ENCODE data around the gene XYLT2. TPM values are rescaled to one million over a fixed set of nuclear protein-coding genes. Genes with fewer than 3 reads are reported as not detected.
"Not testable (repeated sequence)": the region's sequence is repeated elsewhere in the genome, so short reads cannot be mapped to it uniquely, and the experiment has no call there.

Gene XYLT2
- total RNA-seq, 1 experiment from 2014 or later: 47.5 TPM

- no peak overlapping the region for H3K4me3 ChIP-seq (ENCODE audit: insufficient read depth, low read depth, low read length)
- H3K36me3 ChIP-seq (replicated peaks; ENCODE audit: control insufficient read depth, insufficient read depth, low read length): no peaks in the 10 kb centered on the region
- no peak for DNase-seq
- H3K27me3 ChIP-seq (ENCODE audit: control insufficient read depth, insufficient read depth, low read length): no peaks in the 10 kb centered on the region
Observed at GRCh38 chr17:50330151-50330775, 15.7 kb upstream of the XYLT2 start.

GRCh38 chr17:50331085-50331791, 14.7 kb upstream of the XYLT2 start:
- H3K27me3 ChIP-seq (ENCODE audit: control insufficient read depth, insufficient read depth, low read length): no peaks in the 10 kb centered on the region
- no peak for DNase-seq
- H3K36me3 ChIP-seq (replicated peaks; ENCODE audit: control insufficient read depth, insufficient read depth, low read length): no peaks in the 10 kb centered on the region
- no peak overlapping the region for H3K4me3 ChIP-seq (ENCODE audit: insufficient read depth, low read depth, low read length)

- no peak for DNase-seq
- H3K36me3 ChIP-seq (replicated peaks; ENCODE audit: control insufficient read depth, insufficient read depth, low read length): no peaks in the 10 kb centered on the region
- H3K4me3 ChIP-seq (ENCODE audit: insufficient read depth, low read depth, low read length): no peak overlapping the region
- H3K27me3 ChIP-seq (ENCODE audit: control insufficient read depth, insufficient read depth, low read length): no peaks in the 10 kb centered on the region
Observed at GRCh38 chr17:50332196-50332595, 13.7 kb upstream of the XYLT2 start.

GRCh38 chr17:50333291-50334057, 12.5 kb upstream of the XYLT2 start:
- H3K27me3 ChIP-seq (ENCODE audit: control insufficient read depth, insufficient read depth, low read length); H3K36me3 ChIP-seq (replicated peaks; ENCODE audit: control insufficient read depth, insufficient read depth, low read length); H3K4me3 ChIP-seq (ENCODE audit: insufficient read depth, low read depth, low read length): not testable (repeated sequence)
- DNase-seq: peak; percentile 56

- DNase-seq: no peak
- Histone ChIP-seq H3K36me3 (replicated peaks; ENCODE audit: control insufficient read depth, insufficient read depth, low read length) (no peaks in the 10 kb centered on the region), H3K4me3 (ENCODE audit: insufficient read depth, low read depth, low read length) (no peak overlapping the region), H3K27me3 (ENCODE audit: control insufficient read depth, insufficient read depth, low read length) (no peaks in the 10 kb centered on the region)
Observed at GRCh38 chr17:50337956-50338355, 8.0 kb upstream of the XYLT2 start.

- DNase-seq: no peak
- no peak overlapping the region for H3K4me3 ChIP-seq (ENCODE audit: insufficient read depth, low read depth, low read length)
- no peaks in the 10 kb centered on the region for H3K27me3 ChIP-seq (ENCODE audit: control insufficient read depth, insufficient read depth, low read length)
- H3K36me3 ChIP-seq (replicated peaks; ENCODE audit: control insufficient read depth, insufficient read depth, low read length): no peaks in the 10 kb centered on the region
Observed at GRCh38 chr17:50338645-50339044, 7.3 kb upstream of the XYLT2 start.

GRCh38 chr17:50339381-50339780, 6.5 kb upstream of the XYLT2 start:
- Histone ChIP-seq H3K4me3 (ENCODE audit: insufficient read depth, low read depth, low read length) (no peak overlapping the region), H3K36me3 (replicated peaks; ENCODE audit: control insufficient read depth, insufficient read depth, low read length) (no peaks in the 10 kb centered on the region), H3K27me3 (ENCODE audit: control insufficient read depth, insufficient read depth, low read length) (no peaks in the 10 kb centered on the region)
- no peak for DNase-seq

- Histone ChIP-seq H3K4me3 (ENCODE audit: insufficient read depth, low read depth, low read length) (no peak overlapping the region), H3K27me3 (ENCODE audit: control insufficient read depth, insufficient read depth, low read length) (peaks cover 5% of the 10 kb centered on the region), H3K36me3 (replicated peaks; ENCODE audit: control insufficient read depth, insufficient read depth, low read length) (no peaks in the 10 kb centered on the region)
- DNase-seq: peak; percentile 43
Observed at GRCh38 chr17:50344731-50345365, 1.1 kb upstream of the XYLT2 start.

- no peaks in the 10 kb centered on the region for H3K36me3 ChIP-seq (replicated peaks; ENCODE audit: control insufficient read depth, insufficient read depth, low read length)
- peak overlapping the region; percentile 74 for H3K4me3 ChIP-seq (ENCODE audit: insufficient read depth, low read depth, low read length)
- H3K27me3 ChIP-seq (ENCODE audit: control insufficient read depth, insufficient read depth, low read length): peaks cover 5% of the 10 kb centered on the region
- peak; percentile 92 for DNase-seq
Observed at GRCh38 chr17:50346313-50347116, 589 bp downstream of the XYLT2 start.

- peaks cover 5% of the 10 kb centered on the region for H3K27me3 ChIP-seq (ENCODE audit: control insufficient read depth, insufficient read depth, low read length)
- 0 out of 2 replicates have a peak, but pooled peaks cover 2% of the 10 kb centered on the region for H3K36me3 ChIP-seq (replicated peaks; ENCODE audit: control insufficient read depth, insufficient read depth, low read length)
- DNase-seq: peak; percentile 77
- H3K4me3 ChIP-seq (ENCODE audit: insufficient read depth, low read depth, low read length): peak overlapping the region; percentile 74
Observed at GRCh38 chr17:50347117-50347893, 1.4 kb downstream of the XYLT2 start.

GRCh38 chr17:50347894-50348291, 2.0 kb downstream of the XYLT2 start:
- DNase-seq: peak; percentile 1
- H3K4me3 ChIP-seq (ENCODE audit: insufficient read depth, low read depth, low read length): no peak overlapping the region

GRCh38 chr17:50348522-50349242, 2.8 kb downstream of the XYLT2 start:
- Histone ChIP-seq H3K4me3 (ENCODE audit: insufficient read depth, low read depth, low read length) (no peak overlapping the region), H3K36me3 (replicated peaks; ENCODE audit: control insufficient read depth, insufficient read depth, low read length) (peaks cover 2% of the 10 kb centered on the region; the same call in 1 of the 2 replicates), H3K27me3 (ENCODE audit: control insufficient read depth, insufficient read depth, low read length) (peaks cover 5% of the 10 kb centered on the region)
- DNase-seq: no peak

More at GRCh38 chr17:50347894-50348291, 2.0 kb downstream of the XYLT2 start:
- H3K36me3 ChIP-seq (replicated peaks; ENCODE audit: control insufficient read depth, insufficient read depth, low read length): 0 out of 2 replicates have a peak, but pooled peaks cover 2% of the 10 kb centered on the region
- H3K27me3 ChIP-seq (ENCODE audit: control insufficient read depth, insufficient read depth, low read length): peaks cover 5% of the 10 kb centered on the region

GRCh38 chr17:50349243-50349600, 3.3 kb downstream of the XYLT2 start:
- no peak for DNase-seq

More at GRCh38 chr17:50349243-50349600, 3.3 kb downstream of the XYLT2 start:
- Histone ChIP-seq H3K27me3 (ENCODE audit: control insufficient read depth, insufficient read depth, low read length) (peaks cover 5% of the 10 kb centered on the region), H3K4me3 (ENCODE audit: insufficient read depth, low read depth, low read length) (no peak overlapping the region), H3K36me3 (replicated peaks; ENCODE audit: control insufficient read depth, insufficient read depth, low read length) (peaks cover 5% of the 10 kb centered on the region)

All from H7 (cell line).